ENCODE measurements around the gene TRIM66. TPM values are rescaled to one million over a fixed set of nuclear protein-coding genes. Genes with fewer than 3 reads are reported as not detected.

TRIM66 gene
- polyA plus RNA-seq, 3 donors = 0.04 to 12.0 (median 0.47) TPM

GRCh38 chr11:8720352-8720751, 37.9 kb upstream of the TRIM66 start:
- H3K4me3 Mint-ChIP-seq = no peak overlapping the region
- DNase-seq = no peak
- H3K27me3 Mint-ChIP-seq (ENCODE audit: low read depth in 3 of 3) = peaks cover 2 to 3% (median 2%) of the 10 kb centered on the region in 3 donors
- intact Hi-C loops (cut with micrococcal nuclease) = no loop called here
- H3K27ac Mint-ChIP-seq = no peak overlapping the region
- peaks cover 22% of the 10 kb centered on the region for H3K4me1 Mint-ChIP-seq
- TF ChIP-seq CTCF (IDR thresholded peaks at IDR 0.05) = no peak
- no peaks in the 10 kb centered on the region for H3K36me3 Mint-ChIP-seq
- Histone ChIP-seq H3K79me2 (ENCODE audit: insufficient read depth, low read length) (no peaks in the 10 kb centered on the region), H2AFZ (ENCODE audit: insufficient read depth, low read depth, low read length, poor library complexity, severe bottlenecking) (no peak overlapping the region), H3K9ac (ENCODE audit: insufficient read depth, low read length, poor library complexity, severe bottlenecking) (no peak overlapping the region), H3K9me3 (replicated peaks in 1 of 2; ENCODE audit: control insufficient read depth in 1 of 2, insufficient read depth in 1 of 2, low read length in 2 of 2) (no peaks in the 10 kb centered on the region), H3K27ac (ENCODE audit: low read depth in 1 of 2, low read length in 2 of 2) (no peak overlapping the region), H3K36me3 (replicated peaks in 1 of 2; ENCODE audit: control insufficient read depth in 1 of 2, insufficient read depth in 2 of 2, low read length in 2 of 2) (no peaks in the 10 kb centered on the region), H3K27me3 (ENCODE audit: control insufficient read depth in 2 of 2, insufficient read depth in 2 of 2, low read length in 2 of 2) (no peaks in the 10 kb centered on the region), H3K4me1 (ENCODE audit: control insufficient read depth in 1 of 2, insufficient read depth in 2 of 2, low read length in 2 of 2) (peaks cover 17 to 24% of the 10 kb centered on the region in 2 donors), H3K4me3 (replicated peaks in 1 of 3; ENCODE audit: low read depth in 2 of 3, low read length in 3 of 3) (no peak overlapping the region), H4K20me1 (ENCODE audit: insufficient read depth, low read length) (no peaks in the 10 kb centered on the region), H3K4me2 (replicated peaks; ENCODE audit: extremely low read depth, low read length, poor library complexity, severe bottlenecking) (no peak overlapping the region)
- peaks cover 0 to 2% (median 0%) of the 10 kb centered on the region in 7 donors for H3K9me3 Mint-ChIP-seq
- no CpG with 5 or more reads among the region's 3 CpGs for WGBS (ENCODE audit: insufficient coverage)

- intact Hi-C loops (cut with micrococcal nuclease) = no loop called here
- no peaks in the 10 kb centered on the region for H3K36me3 ChIP-seq (replicated peaks in 1 of 2; ENCODE audit: control insufficient read depth in 1 of 2, insufficient read depth in 2 of 2, low read length in 2 of 2)
- no peak overlapping the region for H3K4me2 ChIP-seq (replicated peaks; ENCODE audit: extremely low read depth, low read length, poor library complexity, severe bottlenecking)
- H3K9me3 ChIP-seq (replicated peaks in 1 of 2; ENCODE audit: control insufficient read depth in 1 of 2, insufficient read depth in 1 of 2, low read length in 2 of 2) = no peaks in the 10 kb centered on the region
- no peaks in the 10 kb centered on the region for H3K36me3 Mint-ChIP-seq
- peaks cover 21 to 30% of the 10 kb centered on the region in 2 donors for H3K4me1 ChIP-seq (ENCODE audit: control insufficient read depth in 1 of 2, insufficient read depth in 2 of 2, low read length in 2 of 2)
- H4K20me1 ChIP-seq (ENCODE audit: insufficient read depth, low read length) = no peaks in the 10 kb centered on the region
- H3K4me3 ChIP-seq (replicated peaks in 1 of 3; ENCODE audit: low read depth in 2 of 3, low read length in 3 of 3) = no peak overlapping the region
- WGBS (ENCODE audit: insufficient coverage) = no CpG with 5 or more reads among the region's 3 CpGs
- H3K27me3 ChIP-seq (ENCODE audit: control insufficient read depth in 2 of 2, insufficient read depth in 2 of 2, low read length in 2 of 2) = no peaks in the 10 kb centered on the region
- H3K27ac ChIP-seq (ENCODE audit: low read depth in 1 of 2, low read length in 2 of 2) = no peak overlapping the region
- H3K27ac Mint-ChIP-seq = no peak overlapping the region
- no peak for DNase-seq
- no peak overlapping the region for H2AFZ ChIP-seq (ENCODE audit: insufficient read depth, low read depth, low read length, poor library complexity, severe bottlenecking)
- peaks cover 0 to 2% (median 0%) of the 10 kb centered on the region in 7 donors for H3K9me3 Mint-ChIP-seq
- H3K4me3 Mint-ChIP-seq = no peak overlapping the region
- H3K27me3 Mint-ChIP-seq (ENCODE audit: low read depth in 3 of 3) = peaks cover 2 to 3% (median 2%) of the 10 kb centered on the region in 3 donors
- no peak overlapping the region for H3K9ac ChIP-seq (ENCODE audit: insufficient read depth, low read length, poor library complexity, severe bottlenecking)
- no peak for TF ChIP-seq CTCF (IDR thresholded peaks at IDR 0.05)
- peaks cover 26% of the 10 kb centered on the region for H3K4me1 Mint-ChIP-seq
- H3K79me2 ChIP-seq (ENCODE audit: insufficient read depth, low read length) = no peaks in the 10 kb centered on the region
These were observed 37.3 kb upstream of the TRIM66 start for GRCh38 chr11:8719721-8720120.
